NCI-H524 (cell line): ENCODE measurements around the gene TAF9.
"Not testable (repeated sequence)": the region's sequence is repeated elsewhere in the genome, so short reads cannot be mapped to it uniquely, and the experiment has no call there.

Experiments used
- DNase-seq, 2 experiments: peaks; one replicate each; lab custom pipeline; 2025; lab: John Stamatoyannopoulos, UW

Gene TAF9, protein sequence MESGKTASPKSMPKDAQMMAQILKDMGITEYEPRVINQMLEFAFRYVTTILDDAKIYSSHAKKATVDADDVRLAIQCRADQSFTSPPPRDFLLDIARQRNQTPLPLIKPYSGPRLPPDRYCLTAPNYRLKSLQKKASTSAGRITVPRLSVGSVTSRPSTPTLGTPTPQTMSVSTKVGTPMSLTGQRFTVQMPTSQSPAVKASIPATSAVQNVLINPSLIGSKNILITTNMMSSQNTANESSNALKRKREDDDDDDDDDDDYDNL

DNA sequence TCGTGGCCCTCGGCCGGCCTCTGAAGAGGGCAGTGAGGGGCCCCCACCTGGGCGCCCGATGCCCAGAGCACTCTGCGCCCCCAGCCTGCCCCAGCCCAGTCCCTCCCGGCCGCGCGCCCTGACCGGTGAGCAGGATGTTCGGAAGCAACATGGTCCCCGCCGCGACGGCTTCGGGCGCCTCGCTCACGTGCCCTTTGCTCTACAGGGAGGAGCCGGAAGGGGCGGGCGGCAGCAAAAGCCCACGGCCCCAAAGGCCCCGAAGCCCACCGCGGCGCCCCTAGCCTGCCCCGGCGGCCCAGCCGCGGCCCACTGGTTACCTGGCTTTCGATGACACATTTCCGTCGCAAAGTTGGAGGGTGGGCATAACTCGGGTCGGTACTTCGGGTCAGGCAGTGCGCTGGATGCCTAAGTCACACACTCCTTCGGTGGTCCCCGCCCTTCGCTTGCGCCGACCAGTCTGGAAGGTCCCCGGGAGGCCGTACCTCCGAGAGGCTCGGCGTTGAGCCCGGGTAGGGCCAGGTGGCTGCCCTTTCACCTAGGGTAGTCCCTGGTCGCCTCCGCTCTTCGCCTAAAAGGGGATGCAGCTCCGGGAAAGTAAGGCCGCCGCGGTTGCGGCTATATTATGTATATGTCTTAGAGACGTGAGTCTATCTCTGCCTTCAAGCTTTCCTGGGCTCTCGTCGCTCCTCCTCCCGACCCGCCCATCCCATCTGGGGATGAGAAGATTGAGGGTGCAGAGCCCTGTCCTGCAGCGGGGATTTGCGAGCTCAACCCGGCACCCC lies at the start of gene TAF9, which contains the start of the genes AK6 and RAD17:
Gene TAF9 (minus strand): TSS at position 181 of the 782 bp plus-strand sequence. CDS start 3,783 bp downstream, outside the sequence.
Gene AK6 (minus strand): TSS at position 181 of the 782 bp plus-strand sequence. CDS start 30 bp downstream, at position 151.
Gene RAD17 (plus strand): TSS at position 479 of the 782 bp plus-strand sequence. CDS start 2,391 bp downstream, outside the sequence.
- DNase-seq: peak; percentile 86 to 90

DNA sequence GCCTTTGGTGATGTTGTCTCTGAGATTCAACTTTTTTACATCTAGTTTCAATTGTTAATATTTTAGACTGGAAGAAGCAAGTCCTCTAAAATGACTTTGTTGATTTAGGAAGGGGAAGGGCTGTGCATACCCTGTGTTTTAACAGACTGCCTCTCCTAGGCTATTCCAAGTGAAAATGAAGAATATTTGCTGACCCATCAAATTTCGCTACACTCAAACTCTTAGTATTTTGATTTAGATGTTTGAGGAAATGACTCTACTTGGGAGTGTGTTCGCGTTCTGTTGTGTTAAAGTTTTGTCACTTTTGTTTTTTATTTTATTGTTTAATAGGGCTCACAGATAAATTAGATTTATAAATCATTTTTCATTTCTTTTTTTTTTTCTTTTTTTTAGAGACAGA lies 49.2 kb upstream of the TAF9 start:
- DNase-seq: no peak

DNA sequence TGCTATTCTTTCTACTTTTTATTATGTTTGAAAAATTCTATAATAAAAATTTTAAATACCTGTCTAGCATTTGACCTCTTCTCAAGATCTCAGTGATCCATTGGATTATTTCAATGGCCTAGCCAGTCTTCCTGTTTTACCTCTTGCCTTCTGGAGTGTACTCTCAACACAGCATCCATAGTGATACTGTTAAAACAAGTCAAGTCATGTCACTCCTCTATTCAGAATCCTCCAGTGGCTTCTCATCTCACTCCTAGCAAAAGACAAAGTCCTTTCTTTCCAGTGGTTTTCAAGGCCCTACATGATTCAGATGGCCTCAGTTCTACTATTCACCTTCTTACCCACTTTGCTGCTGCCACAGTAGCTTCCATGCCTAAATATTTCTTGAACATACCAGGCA lies 47.4 kb upstream of the TAF9 start:
- DNase-seq: no peak

DNA sequence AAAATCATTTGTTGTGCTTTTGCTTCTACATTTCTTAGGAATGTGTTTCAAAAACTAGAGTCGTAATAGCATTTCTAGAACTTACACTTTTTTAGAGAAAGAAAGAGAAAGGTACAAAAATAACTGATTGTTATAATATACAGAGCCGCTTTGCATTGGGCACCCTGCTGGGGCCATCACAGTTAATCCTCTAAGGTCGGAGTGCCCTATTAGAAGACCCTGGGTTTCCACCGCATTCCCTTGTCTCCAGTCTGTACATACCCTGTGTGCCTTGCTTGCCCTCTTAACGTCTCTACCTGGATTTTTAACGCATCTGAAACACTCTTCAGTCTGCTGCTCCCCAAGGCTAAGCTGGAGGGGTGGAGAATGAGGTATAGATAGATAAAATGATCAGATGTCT lies 46.9 kb upstream of the TAF9 start:
- no peak for DNase-seq

DNA sequence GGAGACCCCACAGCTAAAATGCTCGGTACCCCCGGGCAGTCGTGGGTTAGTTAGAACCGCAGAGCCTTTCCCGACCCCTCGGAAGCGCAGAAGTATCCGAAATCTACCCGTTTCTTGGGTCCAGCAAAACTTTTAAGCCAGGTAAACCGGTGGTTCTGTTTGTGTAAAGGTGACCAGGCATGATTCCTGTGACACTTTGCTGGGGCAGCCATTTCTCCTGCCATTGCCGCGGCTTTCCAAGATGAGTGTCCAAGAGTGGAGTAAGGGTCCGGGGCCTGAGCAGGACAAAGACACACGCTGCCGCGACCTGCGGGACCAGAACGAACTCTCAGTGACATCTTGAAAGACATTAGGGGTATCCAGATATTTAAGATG lies 46.3 kb upstream of the TAF9 start:
- no peak for DNase-seq

DNA sequence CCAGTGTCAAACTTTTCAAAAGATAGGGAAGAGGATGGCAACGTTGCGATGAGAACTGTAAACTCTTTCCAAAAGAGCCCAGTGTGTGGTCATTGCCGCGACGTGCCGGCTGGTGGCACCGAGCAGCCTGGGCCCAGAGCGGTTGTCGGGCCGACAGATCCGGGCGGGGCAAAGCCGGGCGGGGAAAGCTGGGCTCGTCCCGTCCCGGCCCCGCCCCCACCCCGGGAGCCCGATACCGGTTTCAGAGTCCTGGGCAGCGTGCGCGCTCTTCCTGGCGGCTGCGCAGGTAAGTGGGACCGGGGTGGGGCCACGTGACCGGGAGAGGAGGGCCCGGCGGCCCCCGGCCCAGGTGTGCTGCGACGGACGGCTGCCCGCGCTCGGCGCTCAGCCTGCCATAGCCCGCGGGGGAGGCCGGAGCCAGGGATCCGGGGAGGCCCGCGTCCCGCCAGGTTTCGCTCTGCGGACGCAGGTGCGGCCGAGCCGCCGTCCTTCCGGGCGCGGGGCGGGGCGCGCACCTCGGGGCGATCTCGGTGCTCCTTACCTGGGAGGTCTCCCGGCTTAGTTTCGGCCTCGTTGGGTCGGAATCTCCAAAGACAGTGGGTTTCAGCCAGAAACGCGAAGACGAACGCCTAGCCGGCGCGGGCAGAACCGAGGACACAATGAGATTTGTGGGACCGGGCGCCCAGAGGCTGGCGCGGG lies 45.7 kb upstream of the TAF9 start, which contains the start of gene MARVELD2:
Gene MARVELD2 (plus strand): TSS at position 232 of the 699 bp plus-strand sequence. CDS start 4,270 bp downstream, outside the sequence.
- DNase-seq: no peak

DNA sequence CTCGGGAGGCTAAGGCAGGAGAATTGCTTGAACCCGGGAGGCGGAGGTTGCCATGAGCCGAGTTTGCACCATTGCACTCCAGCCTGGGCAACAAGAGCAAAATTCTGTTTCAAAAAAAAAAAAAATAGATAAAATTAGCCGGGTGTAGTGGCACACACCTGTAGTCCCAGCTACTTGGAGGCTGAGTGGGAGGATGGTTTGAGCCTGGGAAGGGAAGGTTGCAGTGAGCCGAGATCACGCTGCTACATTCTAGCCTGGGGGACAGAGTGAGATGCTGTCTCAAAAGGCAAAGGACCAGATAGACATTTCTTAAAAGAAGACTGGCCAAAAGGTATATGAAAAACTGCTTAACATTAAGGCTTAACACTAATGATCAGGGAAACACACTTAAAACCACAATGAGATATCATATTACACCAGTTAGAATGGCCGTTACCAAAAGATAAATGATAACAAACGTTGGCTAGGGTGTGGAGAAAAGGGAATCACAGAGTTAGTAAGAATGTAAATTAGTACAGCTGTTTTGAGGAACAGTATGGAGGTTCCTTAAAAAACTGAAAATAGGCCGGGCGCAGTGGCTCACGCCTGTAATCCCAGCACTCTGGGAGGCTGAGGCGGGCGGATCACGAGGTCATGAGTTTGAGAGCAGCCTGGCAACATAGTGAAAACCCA lies 35.5 kb upstream of the TAF9 start:
- no peak for DNase-seq

DNA sequence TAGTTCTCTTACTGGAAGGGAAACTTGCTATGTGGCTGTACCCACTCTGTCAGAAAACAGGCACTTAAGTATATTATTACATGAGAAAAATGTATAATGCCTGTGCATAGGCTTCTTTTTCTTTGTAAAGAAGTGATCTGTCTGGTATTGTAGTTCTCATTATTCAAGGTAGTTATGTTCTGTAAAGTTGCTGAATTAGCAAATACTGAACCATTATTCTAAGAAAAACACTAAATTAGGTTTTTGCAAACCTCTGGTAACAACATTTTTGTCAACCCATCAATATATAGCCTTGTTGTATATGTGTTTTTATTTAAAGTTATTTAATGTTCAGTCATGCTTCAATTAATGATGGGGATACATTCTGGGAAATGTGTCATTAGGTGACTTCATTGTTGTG lies 9.1 kb upstream of the TAF9 start:
- DNase-seq: peak in 1 of 2 experiments; percentile 1

DNA sequence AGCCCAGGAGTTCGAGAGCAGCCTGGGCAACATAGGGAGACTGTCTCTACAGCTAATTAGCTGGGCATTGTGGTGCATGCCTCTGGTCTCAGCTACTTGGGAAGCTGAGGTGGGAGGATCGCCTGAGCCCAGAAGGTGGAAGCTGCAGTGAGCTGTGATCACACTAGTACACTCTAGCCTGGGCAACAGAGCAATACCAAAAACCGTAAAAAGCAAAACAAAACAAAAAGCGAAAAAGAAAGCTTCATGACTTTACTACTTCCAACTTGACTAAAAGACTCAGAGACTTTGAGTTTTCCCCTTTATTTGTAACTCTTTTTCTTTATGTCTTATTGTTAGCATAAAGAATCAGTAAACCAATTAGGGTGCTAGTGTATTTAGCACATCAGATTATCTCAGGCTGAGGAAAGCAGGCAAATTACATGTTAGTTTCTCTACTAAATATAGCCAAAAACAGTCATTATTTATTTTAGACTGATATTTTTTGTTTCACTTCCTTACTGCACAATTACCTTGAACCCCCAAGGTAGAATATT lies 5.7 kb upstream of the TAF9 start:
- DNase-seq: no peak

DNA sequence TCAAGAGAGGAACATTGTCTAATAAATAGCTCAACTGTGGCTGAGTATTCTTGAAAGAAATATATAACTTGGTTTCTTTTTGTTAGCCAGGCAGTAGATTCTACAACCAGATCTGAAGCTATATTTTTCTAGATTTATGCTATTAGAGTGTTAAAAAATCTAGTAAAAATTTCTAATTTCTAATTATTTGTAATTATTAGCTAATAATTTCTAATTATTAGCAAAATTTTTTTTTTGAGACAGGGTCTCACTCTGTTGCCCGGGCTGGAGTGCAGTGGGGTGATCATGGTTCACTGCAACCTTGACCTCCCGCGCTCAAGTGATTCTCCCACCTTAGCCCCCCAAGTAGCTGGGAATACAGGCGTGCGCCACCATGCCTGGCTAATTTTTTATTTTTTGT lies 3.1 kb upstream of the TAF9 start:
- no peak for DNase-seq

DNA sequence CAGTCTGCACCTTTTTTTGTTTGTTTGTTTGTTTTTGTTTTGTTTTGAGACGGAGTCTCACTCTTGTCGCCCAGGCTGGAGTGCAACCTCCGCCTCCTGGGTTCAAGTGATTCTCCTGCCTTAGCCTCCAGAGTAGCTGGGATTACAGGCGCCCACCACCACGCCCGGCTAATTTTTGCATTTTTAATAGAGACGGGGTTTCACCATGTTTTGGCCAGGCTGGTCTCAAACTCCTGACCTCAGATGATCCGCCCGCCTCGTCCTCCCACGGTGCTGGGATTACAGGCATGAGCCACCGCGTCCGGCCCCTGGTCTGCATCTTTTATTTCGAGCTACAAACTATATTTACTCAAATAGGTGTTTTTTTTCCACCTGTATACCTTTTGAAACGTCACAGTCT lies 1.0 kb upstream of the TAF9 start:
- DNase-seq: not testable (repeated sequence)

DNA sequence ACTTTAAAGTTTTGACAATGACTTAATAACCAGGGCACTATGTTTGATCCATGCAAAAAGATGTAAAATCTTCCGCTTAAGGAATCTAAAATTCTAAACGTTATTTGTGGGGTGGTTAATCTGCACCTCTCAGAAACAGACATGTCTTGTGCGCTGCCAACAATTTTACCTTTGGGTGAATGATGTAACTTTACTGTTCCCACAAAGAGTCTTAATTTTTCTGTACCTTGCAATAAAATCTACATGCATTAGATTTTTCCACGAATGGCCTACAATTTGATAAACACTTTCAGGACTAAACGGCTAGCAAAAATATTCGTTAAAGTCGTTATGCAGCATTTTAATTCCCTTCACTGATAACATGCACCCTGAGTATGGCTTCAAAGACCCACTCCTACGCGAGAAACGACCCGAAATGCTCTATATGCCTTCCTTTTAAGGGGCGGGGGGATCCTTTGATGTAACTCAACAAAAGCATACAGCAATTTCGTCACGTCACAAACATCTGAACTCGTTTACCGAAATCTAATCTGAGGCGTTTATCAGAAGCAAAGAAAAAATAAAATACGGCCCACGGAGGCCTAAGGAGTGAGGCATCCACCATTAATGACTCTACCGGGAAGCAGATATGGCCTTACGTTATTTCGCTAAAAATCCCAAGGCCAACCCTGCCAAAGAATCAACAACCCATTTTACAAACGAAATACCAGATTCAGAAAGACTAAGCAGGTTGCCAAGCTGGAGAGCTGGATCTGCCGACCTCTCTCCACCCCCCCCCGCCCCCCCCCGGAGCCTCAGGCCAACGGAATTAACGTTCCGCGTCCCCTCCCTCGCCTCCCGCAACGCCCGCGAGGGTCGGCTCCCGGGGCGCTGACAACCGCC lies 621 bp downstream of the TAF9 start:
- no peak for DNase-seq

DNA sequence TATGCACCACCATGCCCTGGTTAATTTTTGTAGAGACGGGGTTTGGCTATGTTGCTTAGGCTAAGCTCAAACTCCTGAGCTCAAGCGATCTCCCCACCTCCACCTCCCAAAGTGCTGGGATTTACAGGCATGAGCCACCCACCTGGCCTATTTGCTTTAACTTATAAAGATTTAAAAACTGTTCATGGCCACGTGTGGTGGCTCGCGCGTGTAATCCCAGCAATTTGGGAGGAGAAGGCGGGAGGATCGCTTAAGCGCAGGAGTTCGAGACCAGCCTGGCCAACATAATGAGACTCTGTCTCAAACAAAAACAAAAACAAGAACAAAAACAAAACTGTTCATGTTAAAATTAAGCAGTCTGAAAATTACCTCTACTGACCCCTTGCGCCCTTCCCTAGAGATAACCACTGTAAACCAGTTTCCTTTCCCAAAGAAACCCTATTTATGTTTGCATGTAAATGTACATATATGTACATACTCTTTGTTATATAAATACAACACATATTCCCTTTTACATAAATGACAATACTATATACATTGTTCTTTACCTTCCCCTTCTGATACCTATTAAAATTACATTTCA lies 1.5 kb downstream of the TAF9 start:
- DNase-seq: no peak

DNA sequence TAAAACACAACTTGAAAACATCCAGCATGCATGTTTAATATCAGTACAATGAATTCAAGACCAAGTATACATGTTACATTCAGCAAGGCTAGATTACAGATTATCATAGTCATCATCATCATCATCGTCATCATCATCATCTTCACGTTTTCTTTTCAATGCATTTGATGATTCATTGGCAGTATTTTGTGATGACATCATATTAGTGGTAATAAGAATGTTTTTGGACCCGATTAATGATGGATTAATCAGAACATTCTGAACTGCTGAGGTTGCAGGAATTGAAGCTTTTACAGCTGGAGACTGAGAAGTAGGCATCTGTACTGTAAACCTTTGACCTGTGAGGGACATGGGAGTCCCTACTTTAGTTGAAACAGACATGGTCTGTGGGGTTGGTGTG lies 4.5 kb downstream of the TAF9 start:
- DNase-seq: no peak

DNA sequence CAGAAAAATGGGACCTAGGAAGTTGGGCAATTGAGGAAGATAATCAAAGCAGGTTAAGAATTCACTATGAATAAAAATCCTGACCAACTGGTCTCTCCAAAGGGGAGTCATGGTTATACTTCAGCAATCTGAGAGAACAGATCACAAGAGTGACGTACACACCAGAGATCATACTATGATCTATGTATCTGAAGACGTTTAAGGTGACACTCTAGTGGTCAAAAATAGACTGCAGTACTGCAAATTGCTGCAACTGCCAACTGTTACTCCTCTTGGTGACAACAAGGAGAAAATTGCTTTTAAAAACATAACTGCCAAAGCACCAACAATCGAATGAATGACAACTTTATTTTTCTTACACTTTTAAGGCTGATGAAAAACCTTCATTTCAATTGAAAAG lies 4.9 kb downstream of the TAF9 start:
- DNase-seq: peak in 1 of 2 experiments; percentile 6

DNA sequence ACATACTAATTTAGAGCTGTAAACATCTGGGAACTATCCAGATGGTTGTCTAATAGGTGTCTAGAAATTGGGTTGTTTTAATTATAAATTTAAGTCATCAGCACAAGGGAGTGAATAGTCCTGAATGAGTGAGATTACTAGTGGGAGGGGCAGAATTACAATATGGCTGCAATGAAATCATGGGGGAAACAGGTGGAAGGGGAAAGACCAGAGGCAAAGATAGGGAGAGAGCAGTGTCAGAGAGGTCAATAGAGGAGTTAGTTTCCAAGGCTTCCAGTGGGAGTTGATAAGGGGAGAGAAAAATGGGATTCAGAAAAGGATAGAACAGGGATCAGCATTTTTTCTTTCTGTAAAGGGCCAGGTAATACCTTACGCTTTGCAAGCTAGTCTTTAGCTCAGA lies 8.9 kb downstream of the TAF9 start:
- no peak for DNase-seq

DNA sequence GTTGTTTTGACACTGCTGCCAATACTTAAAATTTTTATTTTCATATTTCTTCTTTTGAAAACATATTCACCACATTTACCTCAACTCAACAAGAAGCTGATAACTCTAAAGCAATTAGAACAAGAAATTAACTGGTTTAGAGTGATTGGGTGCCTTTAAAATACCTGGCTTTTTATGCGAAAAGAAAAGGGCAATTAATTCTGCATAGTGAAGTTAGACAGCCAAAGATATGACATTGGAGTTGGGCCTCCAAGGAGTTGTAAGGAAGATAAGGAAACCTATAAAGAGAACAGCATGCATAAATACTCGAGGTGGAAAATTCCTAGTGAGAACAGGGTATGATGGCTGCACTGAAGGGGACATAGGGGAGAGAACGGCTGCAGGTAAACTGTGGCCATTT lies 9.6 kb downstream of the TAF9 start:
- DNase-seq: no peak

DNA sequence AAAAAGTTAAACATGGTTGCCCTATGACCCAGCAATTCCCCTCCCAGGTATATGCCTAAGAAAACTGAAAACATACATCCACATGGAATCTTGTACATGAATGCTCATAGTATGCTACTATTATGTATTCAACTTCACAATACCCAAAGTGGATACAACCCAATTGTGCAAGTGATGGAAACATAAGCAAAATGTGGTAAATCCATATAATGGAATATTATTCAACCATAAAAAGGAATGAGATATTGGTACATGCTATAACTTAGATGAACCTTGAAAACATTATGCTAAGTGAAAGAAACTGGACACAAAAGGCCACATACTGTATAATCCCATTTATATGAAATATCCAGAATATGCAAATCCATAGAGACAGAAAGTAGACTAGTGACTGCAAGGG lies 18.7 kb downstream of the TAF9 start:
- DNase-seq: no peak

DNA sequence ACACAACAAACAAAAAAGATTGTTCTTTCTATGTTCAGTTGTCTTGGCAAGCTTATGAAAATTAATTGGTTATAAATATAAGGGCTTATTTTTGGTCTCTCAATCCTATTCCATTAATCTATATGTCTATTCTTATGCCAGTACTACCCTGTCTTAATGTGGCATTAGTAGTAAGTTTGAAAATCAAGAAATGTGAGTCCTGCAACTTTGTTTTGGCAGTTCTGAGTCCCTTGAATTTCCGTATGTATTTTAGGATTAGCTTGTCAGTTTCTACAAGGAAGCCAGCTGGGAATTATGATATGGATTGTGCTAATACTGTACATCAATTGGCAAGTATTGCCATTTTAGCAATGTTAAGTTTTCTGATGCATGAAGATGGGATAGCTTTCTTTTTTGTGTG lies 26.2 kb downstream of the TAF9 start:
- DNase-seq: no peak

DNA sequence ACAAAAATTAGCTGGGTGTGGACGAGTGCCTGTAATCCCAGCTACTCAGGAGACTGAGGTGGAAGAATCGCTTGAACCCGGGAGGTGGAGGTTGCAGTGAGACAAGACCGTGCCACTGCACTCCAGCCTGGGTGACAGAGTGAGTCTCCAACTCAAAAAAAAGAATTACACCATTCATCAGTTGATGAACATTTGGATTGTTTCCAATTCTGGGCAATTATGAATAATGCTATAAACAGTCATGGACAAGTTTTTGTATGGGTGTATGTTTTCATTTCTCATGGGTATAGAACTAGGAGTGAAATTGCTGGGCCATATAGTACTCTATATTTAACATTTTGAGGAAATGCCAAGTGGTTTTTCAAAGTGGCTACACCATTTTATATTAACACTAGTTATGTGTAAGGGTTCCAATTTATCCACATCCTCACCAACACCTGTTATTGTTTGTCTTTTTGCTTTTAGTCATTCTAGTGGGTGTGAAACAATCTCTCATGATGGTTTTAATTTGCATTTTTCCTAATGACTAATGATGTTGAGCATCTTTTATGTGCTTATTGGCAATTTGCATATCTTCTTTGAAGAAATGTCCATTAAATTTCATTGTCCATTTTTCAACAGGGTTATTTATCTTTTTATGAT lies 27.7 kb downstream of the TAF9 start:
- no peak for DNase-seq
